ENCODE results near the gene MISP. TPM values are rescaled to one million over a fixed set of nuclear protein-coding genes. Genes with fewer than 3 reads are reported as not detected.
A peak's percentile ranks its signal among the peaks of the same experiment; 100 is the strongest.
"Not testable (repeated sequence)": the region's sequence is repeated elsewhere in the genome, so short reads cannot be mapped to it uniquely, and the experiment has no call there.

The MISP gene
- total RNA-seq, 1 donor from 2014 or later, result 2.9 TPM

GRCh38 chr19:725461-726089 lies 25.3 kb upstream of the MISP start:
- no peak for DNase-seq (ENCODE audit: low read depth)

- no peak for DNase-seq (ENCODE audit: low read depth)
These were observed 23.6 kb upstream of the MISP start for GRCh38 chr19:726993-727956.

GRCh38 chr19:728011-728410 lies 22.9 kb upstream of the MISP start:
- no peak for DNase-seq (ENCODE audit: low read depth)

GRCh38 chr19:729564-729963 lies 21.3 kb upstream of the MISP start:
- DNase-seq (ENCODE audit: low read depth), result not testable (repeated sequence)

- no peak for DNase-seq (ENCODE audit: low read depth)
These were observed 20.8 kb upstream of the MISP start for GRCh38 chr19:729965-730668.

- no peak for DNase-seq (ENCODE audit: low read depth)
These were observed 19.9 kb upstream of the MISP start for GRCh38 chr19:731000-731399.

GRCh38 chr19:732148-733069 lies 18.5 kb upstream of the MISP start:
- DNase-seq (ENCODE audit: low read depth), result no peak

GRCh38 chr19:734716-735115 lies 16.2 kb upstream of the MISP start:
- DNase-seq (ENCODE audit: low read depth), result no peak

- DNase-seq (ENCODE audit: low read depth), result no peak
These were observed 14.8 kb upstream of the MISP start for GRCh38 chr19:736125-736524.

GRCh38 chr19:737591-738093 lies 13.3 kb upstream of the MISP start:
- DNase-seq (ENCODE audit: low read depth), result peak; percentile 22

GRCh38 chr19:738509-739128 lies 12.3 kb upstream of the MISP start:
- DNase-seq (ENCODE audit: low read depth), result no peak

- no peak for DNase-seq (ENCODE audit: low read depth)
These were observed 10.8 kb upstream of the MISP start for GRCh38 chr19:739998-740715.

GRCh38 chr19:740816-741505 lies 10.0 kb upstream of the MISP start:
- DNase-seq (ENCODE audit: low read depth), result not testable (repeated sequence)

- DNase-seq (ENCODE audit: low read depth), result no peak
These were observed 9.3 kb upstream of the MISP start for GRCh38 chr19:741506-742131.

- no peak for DNase-seq (ENCODE audit: low read depth)
These were observed 8.3 kb upstream of the MISP start for GRCh38 chr19:742540-743075.

- no peak for DNase-seq (ENCODE audit: low read depth)
These were observed 7.7 kb upstream of the MISP start for GRCh38 chr19:743168-743687.

- not testable (repeated sequence) for DNase-seq (ENCODE audit: low read depth)
These were observed 5.8 kb upstream of the MISP start for GRCh38 chr19:745138-745537.

Data from myocyte (in vitro differentiated cells).